Neural cell (in vitro differentiated cells): ENCODE results near the gene NAP1L1.

Experiments
- EZH2 ChIP-seq: fragments of 200-600, 300-800 bp; shearing (Covaris generic), sonication (generic); IDR thresholded peaks from 2 replicates; pipeline ENCODE4 v1.6.1; 2014; ENCODE audit warnings: antibody characterized with exemption, low read length, borderline replicate concordance, mild to moderate bottlenecking; ENCODE audit not compliant: insufficient read depth, poor library complexity, severe bottlenecking
- POLR2AphosphoS5 ChIP-seq: IDR thresholded peaks from 2 replicates; pipeline ENCODE4 v1.6.1; 2012

DNA sequence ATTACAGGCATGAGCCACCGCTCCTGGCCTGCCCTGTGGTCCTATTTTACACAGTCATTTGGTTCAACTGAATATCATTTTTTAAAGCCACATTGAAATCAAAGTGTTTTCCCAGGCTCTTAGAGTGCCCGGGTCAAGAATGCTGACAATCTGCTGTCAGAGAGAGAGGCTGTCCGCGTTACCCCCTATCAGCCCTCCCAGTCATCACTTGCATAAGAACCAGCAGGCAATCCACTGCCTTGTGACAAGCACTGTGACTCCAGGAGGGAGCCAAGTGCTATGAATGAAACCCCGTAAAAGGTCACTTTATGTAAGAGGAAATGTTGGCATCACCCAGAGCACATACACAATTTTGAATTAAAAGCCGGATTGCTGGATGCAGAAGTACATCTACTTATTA, 66.4 kb downstream of the NAP1L1 start:
- TF ChIP-seq EZH2 (no peak), POLR2AphosphoS5 (no peak)
